Activated CD4-positive, alpha-beta T cell treated with anti-CD3 and anti-CD28 coated beads for 24 hours (primary cell): ENCODE results near the gene FAM98A.

Experiments
- DNase-seq, 2 donors: peaks; one replicate each; pipeline ENCODE4 v3.0.0-alpha.2; 2020; ENCODE audit warnings: low read depth in 2 of 2

Gene FAM98A

GRCh38 chr2:33597026-33597425 is 2.1 kb downstream of the FAM98A start:
- DNase-seq = no peak

GRCh38 chr2:33595385-33595784 is 3.7 kb downstream of the FAM98A start:
- DNase-seq = no peak

GRCh38 chr2:33589444-33589843 is 9.7 kb downstream of the FAM98A start:
- no peak for DNase-seq

GRCh38 chr2:33588232-33588631 is 10.9 kb downstream of the FAM98A start:
- no peak for DNase-seq

- no peak for DNase-seq
Measured at GRCh38 chr2:33586766-33587165, 12.3 kb downstream of the FAM98A start.

- no peak for DNase-seq
Measured at GRCh38 chr2:33583194-33583938, 15.7 kb downstream of the FAM98A start.

GRCh38 chr2:33581872-33582271 is 17.2 kb downstream of the FAM98A start:
- DNase-seq = no peak

GRCh38 chr2:33579227-33579626 is 19.9 kb downstream of the FAM98A start:
- DNase-seq = no peak

- DNase-seq = no peak
Measured at GRCh38 chr2:33577668-33578067, 21.4 kb downstream of the FAM98A start.

- DNase-seq = no peak
Measured at GRCh38 chr2:33577084-33577483, 22.0 kb downstream of the FAM98A start.

GRCh38 chr2:33573657-33574056 is 25.4 kb downstream of the FAM98A start:
- DNase-seq = no peak

GRCh38 chr2:33570681-33571080 is 28.4 kb downstream of the FAM98A start:
- no peak for DNase-seq

- no peak for DNase-seq
Measured at GRCh38 chr2:33561872-33562271, 37.2 kb downstream of the FAM98A start.

GRCh38 chr2:33560017-33560416 is 39.1 kb downstream of the FAM98A start:
- no peak for DNase-seq

GRCh38 chr2:33559328-33559727 is 39.8 kb downstream of the FAM98A start:
- DNase-seq = no peak

- DNase-seq = no peak
Measured at GRCh38 chr2:33555681-33556080, 43.4 kb downstream of the FAM98A start.

- no peak for DNase-seq
Measured at GRCh38 chr2:33552758-33553461, 46.2 kb downstream of the FAM98A start.

GRCh38 chr2:33550206-33550605 is 48.9 kb downstream of the FAM98A start:
- DNase-seq = no peak

- DNase-seq = no peak
Measured at GRCh38 chr2:33541243-33541642, 57.9 kb downstream of the FAM98A start.

- DNase-seq = no peak
Measured at GRCh38 chr2:33535421-33535820, 63.7 kb downstream of the FAM98A start.
